NCI-H1092 (cell line): ENCODE measurements around the gene SPTBN1.
A peak's percentile ranks its signal among the peaks of the same experiment; 100 is the strongest.
"Not testable (repeated sequence)": the region's sequence is repeated elsewhere in the genome, so short reads cannot be mapped to it uniquely, and the experiment has no call there.

Source experiments
- DNase-seq: peaks from one replicate; lab custom pipeline; 2025; lab: John Stamatoyannopoulos, UW

The SPTBN1 gene

GRCh38 chr2:54502731-54503130 lies 46.6 kb downstream of the SPTBN1 start:
- no peak for DNase-seq

DNA sequence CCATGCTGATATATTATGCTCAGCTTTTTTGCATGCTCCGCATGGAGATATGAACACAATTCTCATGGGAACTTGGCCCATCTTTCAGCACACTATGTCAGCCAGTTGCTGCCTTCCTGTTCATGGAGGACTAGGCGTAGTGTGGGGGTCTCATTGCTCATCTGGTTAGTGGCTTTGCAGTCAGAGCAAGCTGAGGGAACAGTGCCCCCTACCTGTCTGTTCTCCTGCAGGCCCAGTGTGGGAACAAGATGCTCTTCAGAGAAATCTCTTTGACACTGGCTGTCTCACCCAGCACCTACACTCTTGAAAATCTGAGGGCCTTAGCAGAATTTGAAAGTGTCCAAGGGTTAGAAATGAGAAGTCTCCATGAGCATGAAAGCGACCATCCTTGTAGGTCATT lies 47.1 kb downstream of the SPTBN1 start:
- DNase-seq = no peak

DNA sequence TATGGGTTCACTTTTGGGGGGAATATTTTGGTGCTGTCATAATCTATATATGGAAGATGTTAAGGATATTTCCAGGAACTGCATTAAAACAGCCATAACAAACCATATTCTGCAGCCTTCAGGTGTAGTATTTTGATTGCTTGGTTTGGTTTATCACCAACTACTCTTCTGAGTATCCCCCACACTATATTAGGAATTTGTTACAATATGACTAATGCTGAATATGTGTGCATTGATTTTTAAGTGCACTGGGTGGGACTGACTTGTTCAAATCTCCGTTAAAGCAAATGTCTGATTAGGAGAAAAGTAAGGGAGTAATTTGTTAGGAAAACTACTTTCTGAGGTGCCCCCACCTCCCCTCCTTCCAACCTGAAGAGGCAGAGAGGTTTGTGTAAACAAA lies 47.7 kb downstream of the SPTBN1 start:
- DNase-seq = no peak

DNA sequence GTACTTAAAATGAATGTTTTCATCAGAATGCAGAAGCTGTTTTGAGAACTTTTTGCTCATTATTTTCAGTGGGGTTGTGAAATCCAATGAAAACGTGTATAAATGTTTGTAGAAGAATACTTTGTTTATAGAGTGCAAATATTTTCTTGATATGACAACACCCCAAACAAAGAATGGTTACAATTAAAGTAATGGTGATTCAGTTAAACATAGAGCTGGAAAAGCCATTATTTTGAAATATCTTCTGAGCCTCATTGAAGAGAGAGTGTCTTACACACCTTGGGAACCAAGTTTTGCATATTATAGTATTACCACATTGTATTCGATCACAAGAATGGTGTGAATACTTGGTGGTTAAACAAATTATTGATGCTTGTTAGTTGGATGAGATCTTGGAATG lies 48.7 kb downstream of the SPTBN1 start:
- DNase-seq = no peak

DNA sequence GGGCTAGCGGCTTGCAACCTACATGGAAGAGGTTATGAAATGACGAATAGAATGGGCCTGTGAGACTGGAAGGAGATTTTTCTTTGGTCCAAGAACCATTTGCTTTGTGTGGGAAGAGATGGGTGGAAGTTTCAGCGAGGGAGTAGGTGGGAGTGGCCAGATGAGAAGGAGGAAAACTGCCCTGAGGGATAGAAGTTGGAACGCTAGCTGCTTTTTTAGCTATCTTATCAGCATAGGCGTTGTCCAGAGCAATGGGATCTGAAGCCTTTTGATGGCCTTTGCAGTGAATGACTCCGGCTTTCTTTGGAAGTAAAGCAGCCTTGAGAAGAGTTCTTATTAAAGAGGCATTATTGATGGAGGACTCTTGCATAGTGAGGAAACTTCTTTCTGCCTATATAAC lies 52.4 kb downstream of the SPTBN1 start:
- DNase-seq = no peak

GRCh38 chr2:54509043-54509442 lies 52.9 kb downstream of the SPTBN1 start:
- not testable (repeated sequence) for DNase-seq

DNA sequence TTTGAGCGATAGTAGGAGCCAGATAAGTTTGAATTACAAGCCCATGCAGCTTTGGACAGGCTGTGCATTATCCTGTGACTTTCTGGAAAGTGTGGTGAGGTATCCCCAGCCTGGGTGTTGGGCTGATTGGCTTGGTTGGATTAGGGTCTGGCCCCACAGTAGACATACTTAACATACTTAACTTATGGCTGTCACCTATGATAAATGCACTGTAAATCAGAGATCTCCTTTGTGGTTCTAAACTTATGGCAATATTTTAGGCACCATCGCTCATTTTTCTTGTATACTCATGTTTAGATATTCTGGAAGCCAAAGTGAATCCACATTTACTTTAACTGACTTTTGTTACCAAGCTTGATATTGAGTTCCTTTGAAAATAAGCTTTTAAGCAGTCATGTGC lies 54.8 kb downstream of the SPTBN1 start:
- DNase-seq = no peak

GRCh38 chr2:54512183-54512582 lies 56.1 kb downstream of the SPTBN1 start:
- DNase-seq = no peak

DNA sequence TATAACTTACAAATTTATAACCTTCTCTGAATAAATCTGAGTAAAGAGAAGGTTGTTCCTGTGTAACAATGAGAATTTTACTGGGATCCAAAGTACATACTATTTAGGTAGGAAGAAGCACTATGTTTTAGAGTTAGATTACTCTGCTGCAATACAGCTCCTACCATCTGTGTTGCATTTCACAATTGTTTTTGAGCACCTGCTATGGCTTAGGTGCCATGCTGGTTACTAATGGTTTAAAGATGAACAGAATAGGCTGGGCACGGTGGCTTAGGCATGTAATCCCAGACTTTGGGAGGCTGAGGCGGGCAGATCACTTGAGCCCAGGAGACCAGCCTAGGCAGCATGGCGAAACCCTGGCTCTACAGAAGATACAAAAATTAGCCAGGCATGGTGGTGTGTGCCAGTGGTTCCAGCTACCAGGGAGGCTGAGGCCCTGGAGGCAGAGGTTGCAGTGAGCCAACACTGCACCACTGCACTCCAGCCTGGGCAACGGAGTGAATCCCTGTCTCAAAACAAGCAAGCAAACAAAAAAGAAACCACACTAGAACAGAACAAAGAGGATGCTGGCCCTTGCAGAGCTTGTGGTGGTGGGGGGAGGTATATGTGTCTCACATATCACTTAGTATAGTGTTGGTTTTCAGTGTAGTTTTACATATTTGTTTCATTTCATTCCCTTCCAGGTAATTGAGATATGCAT lies 56.7 kb downstream of the SPTBN1 start:
- DNase-seq = no peak

GRCh38 chr2:54513363-54513715 lies 57.2 kb downstream of the SPTBN1 start:
- DNase-seq = no peak

DNA sequence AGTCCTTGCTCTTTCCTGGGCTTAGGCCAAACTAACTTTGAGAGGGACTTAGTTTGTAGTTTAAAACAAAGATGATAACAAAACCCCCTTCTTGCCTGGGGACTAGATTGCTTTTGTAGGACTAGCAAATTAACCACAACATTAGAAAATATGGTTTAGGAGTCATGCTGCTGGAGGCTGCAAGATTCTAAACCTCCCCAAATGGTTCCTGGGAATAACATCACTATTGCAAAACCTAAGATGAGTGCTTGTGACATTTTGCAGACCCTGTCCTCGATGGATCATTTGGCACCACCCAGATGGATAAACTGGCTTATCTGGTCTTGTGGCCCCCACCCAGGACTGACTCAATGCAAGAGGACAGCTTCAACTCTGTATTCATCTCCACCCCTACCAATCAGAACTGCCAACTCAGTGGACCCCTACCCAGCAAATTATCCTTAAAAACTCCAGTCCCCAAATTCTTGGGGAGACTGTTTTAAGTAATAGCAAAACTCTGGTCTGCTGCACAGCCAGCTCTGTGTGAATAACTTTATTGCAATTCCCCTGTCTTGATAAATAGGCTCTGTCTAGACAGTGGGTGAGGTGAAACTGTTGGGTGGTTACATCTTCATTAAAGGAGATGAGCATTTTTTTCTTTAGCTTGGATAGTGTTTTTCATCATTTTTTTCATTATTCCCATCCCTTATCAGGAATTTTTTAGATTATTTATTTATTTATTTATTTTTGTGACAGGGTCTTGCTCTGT lies 58.9 kb downstream of the SPTBN1 start:
- no peak for DNase-seq

DNA sequence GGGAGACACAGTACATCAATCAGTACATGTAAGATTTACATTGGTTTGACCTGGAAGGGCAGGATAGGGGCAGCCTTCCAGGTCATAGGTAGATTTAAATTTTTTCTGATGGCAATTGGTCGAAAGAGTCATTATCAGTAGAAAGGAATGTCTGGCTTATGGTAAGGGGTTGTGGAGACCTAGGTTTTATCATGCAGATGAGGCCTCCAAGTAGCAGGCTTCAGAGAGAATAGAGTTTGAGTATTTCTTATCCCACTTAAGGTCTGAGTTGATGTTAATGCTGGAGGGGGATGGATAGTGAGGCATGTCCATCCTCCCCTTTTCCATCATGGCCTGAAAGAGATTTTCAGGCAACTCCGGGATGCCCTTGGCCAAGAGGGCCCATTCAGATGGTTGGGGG lies 60.7 kb downstream of the SPTBN1 start:
- no peak for DNase-seq

DNA sequence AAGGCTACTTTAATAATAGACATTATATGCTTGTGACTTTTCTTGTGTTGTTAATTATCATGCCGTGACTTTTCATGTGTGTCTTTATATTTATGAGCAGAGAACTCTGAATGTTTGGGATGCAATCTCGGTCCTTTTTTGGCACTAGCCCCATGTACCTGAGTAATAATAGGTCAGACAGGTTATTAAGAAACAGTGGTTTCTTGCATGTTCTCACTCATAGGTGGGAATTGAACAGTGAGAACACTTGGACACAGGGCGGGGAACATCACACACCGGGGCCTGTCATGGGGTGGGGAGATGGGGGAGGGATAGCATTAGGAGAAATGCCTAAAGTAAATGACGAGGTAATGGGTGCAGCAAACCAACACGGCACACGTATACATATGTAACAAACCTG lies 61.9 kb downstream of the SPTBN1 start:
- DNase-seq = not testable (repeated sequence)

DNA sequence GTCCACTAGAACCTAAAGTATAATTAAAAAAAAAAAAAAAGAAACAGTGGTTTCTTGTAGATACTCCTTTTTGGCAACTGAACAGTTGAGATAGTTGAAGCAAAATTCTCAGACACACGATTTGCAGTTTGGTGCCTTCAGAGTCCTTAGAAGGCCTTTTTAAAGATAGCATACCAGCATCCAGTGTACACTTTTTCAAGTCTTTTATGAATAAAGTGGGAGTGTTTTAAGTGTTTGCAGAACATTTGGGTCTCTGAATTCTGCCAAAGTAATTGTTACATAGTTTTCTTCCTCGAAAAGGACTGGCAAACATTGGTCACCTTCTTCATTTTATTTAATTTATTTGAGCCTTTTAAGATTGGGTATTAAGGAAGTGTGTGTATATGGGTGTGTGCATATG lies 62.3 kb downstream of the SPTBN1 start:
- no peak for DNase-seq

GRCh38 chr2:54519841-54520459 lies 63.8 kb downstream of the SPTBN1 start:
- DNase-seq = no peak

DNA sequence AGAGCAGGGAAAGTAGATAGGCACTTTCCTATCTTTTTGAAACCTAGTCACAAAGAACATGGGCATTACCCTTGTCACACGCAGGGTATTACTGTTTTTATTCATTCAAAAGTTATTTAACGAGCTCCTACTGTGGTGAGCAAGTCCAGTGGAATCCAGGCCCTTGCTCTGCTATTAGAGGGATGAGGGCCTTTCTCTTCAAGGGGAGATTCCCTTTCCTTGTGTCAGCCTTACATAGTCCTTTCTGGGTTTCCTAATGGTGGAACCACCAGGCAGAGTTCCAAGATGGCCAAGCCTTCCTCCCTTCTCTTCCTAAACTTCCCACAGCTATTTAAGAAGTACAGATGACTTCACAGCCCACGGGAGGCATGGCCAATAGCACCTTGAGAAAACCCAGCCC lies 64.6 kb downstream of the SPTBN1 start:
- DNase-seq = no peak

DNA sequence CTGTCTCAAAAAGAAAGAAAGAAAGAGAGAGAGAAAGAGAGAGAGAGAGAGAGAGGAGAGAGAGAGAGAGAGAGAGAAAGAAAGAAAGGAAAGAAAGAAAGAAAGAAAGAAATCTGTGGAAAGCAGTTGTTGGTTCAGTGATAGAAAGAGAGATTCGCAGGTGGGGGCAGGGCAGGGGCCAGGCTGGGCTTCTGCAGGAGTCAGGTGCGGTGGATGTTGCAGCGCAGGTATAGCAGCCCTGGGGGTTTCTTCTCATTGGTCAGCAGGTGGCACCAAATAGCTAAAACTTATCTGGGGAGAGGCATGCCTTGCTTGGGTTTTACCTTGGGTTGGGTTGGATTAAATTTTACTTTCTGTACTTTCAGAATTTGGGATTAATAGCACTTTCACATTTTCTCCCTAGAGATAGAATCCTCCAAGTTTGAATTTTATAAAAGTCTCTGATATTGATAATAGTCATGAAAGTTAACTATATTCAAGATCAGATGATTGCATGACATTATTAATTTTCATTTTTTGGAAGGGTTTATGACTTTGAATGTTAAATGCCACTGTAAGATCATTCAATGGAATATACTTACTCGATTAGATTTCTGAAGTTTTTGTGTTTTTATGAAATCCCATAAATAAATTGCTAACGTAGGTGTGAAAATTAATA lies 66.6 kb downstream of the SPTBN1 start:
- DNase-seq = peak; percentile 49

GRCh38 chr2:54523324-54523959 lies 67.3 kb downstream of the SPTBN1 start:
- no peak for DNase-seq

DNA sequence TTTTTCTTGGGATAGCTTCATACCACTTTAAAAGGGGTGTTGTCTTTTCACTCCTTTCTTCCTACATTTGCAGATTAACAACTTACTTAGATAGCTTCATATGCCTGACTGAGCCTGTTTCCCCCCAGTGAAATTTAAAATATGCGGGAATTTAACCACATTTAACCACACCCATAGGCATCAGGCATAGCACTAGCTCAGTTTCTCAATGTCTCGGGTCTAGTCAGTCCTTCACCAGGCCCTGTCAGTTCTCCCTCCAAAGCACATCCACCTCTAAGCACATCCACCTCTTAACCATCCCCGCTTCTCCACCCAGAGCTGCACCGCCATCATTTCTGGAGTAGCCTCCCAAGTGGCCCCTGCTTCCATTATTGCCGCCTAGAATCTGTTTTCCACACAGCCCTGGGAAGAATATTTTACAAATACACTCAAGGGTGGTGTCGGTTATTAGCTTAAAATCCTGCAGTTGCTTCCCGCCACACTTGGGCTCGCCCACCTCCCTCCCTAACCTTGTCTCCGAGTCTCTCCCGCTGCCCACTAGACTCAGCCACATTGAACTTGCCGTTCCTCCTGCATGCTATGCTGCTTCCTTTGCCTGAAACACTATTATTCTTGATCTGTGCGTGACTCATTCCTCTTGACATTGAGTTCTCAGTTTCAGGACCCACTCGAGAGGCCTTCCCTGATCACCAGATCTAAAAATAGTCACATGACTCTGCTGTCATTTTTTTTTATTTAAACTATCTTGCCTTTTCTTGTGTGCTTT lies 68.3 kb downstream of the SPTBN1 start:
- no peak for DNase-seq

DNA sequence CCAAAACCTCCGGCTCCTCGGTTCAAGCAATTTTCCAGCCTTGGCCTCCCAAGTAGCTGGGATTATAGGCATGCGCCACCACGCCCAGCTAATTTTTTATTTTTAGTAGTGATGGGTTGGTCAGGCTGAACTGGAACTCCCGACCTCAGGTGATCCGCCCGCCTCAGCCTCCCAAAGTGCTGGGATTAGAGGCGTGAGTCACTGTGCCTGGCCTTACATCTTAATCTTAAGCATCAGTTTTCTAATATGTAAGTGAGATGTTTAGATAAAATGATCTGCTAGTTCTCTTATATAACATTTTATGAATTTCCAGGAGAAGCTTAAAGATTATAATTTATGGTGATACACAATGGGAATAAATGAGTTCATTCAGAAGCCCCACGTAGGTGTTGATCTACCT lies 69.2 kb downstream of the SPTBN1 start:
- DNase-seq = no peak

GRCh38 chr2:54526226-54526879 lies 70.2 kb downstream of the SPTBN1 start:
- DNase-seq = no peak
